Measurements from ENCODE around the gene PAPSS2. TPM values are rescaled to one million over a fixed set of nuclear protein-coding genes. Genes with fewer than 3 reads are reported as not detected.

The PAPSS2 gene
- total RNA-seq, 6 experiments from 2014 or later = 65.3 to 158 (median 105) TPM

GRCh38 chr10:87700031-87700796, 40.5 kb downstream of the PAPSS2 start:
- no peaks in the 10 kb centered on the region for H3K27me3 ChIP-seq
- no peak for TF ChIP-seq POLR2A (IDR thresholded peaks at IDR 0.05)
- no peak for TF ChIP-seq CTCF (IDR thresholded peaks at IDR 0.05)
- H3K4me1 ChIP-seq = peaks cover 0 to 36% (median 16%) of the 10 kb centered on the region in 4 donors
- no peaks in the 10 kb centered on the region for H3K9me3 ChIP-seq
- ATAC-seq (no peak), DNase-seq (no peak)
- peak overlapping the region; percentile 17 to 91 (median 80) for H3K27ac ChIP-seq
- intact Hi-C loops (cut with DNase I) = no loop called here
- 83% methylated on average over 7 of the region's 7 CpGs for WGBS (ENCODE audit: insufficient coverage, low coverage, low lambda C conversion rate, missing lambda C conversion rate)
- no peaks in the 10 kb centered on the region for H3K36me3 ChIP-seq
- H3K4me3 ChIP-seq = no peak overlapping the region

- no peak overlapping the region for H3K4me3 ChIP-seq
- H3K9me3 ChIP-seq = no peaks in the 10 kb centered on the region
- no peaks in the 10 kb centered on the region for H3K36me3 ChIP-seq
- WGBS (ENCODE audit: insufficient coverage, low coverage, low lambda C conversion rate, missing lambda C conversion rate) = 24% methylated on average over 9 of the region's 9 CpGs
- TF ChIP-seq CTCF (IDR thresholded peaks at IDR 0.05) = no peak
- no peak for TF ChIP-seq POLR2A (IDR thresholded peaks at IDR 0.05)
- DNase-seq = no peak
- H3K4me1 ChIP-seq = peaks cover 0 to 51% (median 24%) of the 10 kb centered on the region in 4 donors
- intact Hi-C loops (cut with DNase I) = no loop called here
- no peaks in the 10 kb centered on the region for H3K27me3 ChIP-seq
- peak overlapping the region; percentile 65 to 91 (median 80) for H3K27ac ChIP-seq
- ATAC-seq = peak; percentile 26 to 69 (median 56)
These were observed 42.7 kb downstream of the PAPSS2 start for GRCh38 chr10:87702260-87702972.

GRCh38 chr10:87702973-87703294, 43.3 kb downstream of the PAPSS2 start:
- ATAC-seq (peak; percentile 79 to 95 (median 87)), DNase-seq (peak; percentile 68 to 94 (median 88))
- Histone ChIP-seq H3K4me3 (no peak overlapping the region), H3K27me3 (no peaks in the 10 kb centered on the region), H3K36me3 (no peaks in the 10 kb centered on the region), H3K9me3 (no peaks in the 10 kb centered on the region), H3K27ac (peak overlapping the region; percentile 65 to 91 (median 80)), H3K4me1 (peaks cover 0 to 56% (median 24%) of the 10 kb centered on the region in 4 donors)
- no peak for TF ChIP-seq POLR2A (IDR thresholded peaks at IDR 0.05)
- no peak for TF ChIP-seq CTCF (IDR thresholded peaks at IDR 0.05)
- intact Hi-C loops (cut with DNase I) = no loop called here
- WGBS (ENCODE audit: insufficient coverage, low coverage, low lambda C conversion rate, missing lambda C conversion rate) = 56% methylated on average over 1 of the region's 4 CpGs

GRCh38 chr10:87703771-87704170, 44.1 kb downstream of the PAPSS2 start:
- DNase-seq (no peak), ATAC-seq (peak in 1 of 4 donors; percentile 2)
- Histone ChIP-seq H3K9me3 (no peaks in the 10 kb centered on the region), H3K27ac (peak overlapping the region in 2 of 3 donors; percentile 68 to 91), H3K4me3 (no peak overlapping the region), H3K27me3 (no peaks in the 10 kb centered on the region), H3K4me1 (peaks cover 0 to 58% (median 24%) of the 10 kb centered on the region in 4 donors), H3K36me3 (no peaks in the 10 kb centered on the region)
- TF ChIP-seq POLR2A (IDR thresholded peaks at IDR 0.05) (no peak), CTCF (IDR thresholded peaks at IDR 0.05) (no peak)
- intact Hi-C loops (cut with DNase I) = no loop called here
- 40% methylated on average over 1 of the region's 1 CpG for WGBS (ENCODE audit: insufficient coverage, low coverage, low lambda C conversion rate, missing lambda C conversion rate)
